ENCODE data around the gene FASN. TPM values are rescaled to one million over a fixed set of nuclear protein-coding genes. Genes with fewer than 3 reads are reported as not detected.

The FASN gene
- total RNA-seq, 4 donors from 2014 or later, result 30.3 to 63.6 (median 44.8) TPM

DNA sequence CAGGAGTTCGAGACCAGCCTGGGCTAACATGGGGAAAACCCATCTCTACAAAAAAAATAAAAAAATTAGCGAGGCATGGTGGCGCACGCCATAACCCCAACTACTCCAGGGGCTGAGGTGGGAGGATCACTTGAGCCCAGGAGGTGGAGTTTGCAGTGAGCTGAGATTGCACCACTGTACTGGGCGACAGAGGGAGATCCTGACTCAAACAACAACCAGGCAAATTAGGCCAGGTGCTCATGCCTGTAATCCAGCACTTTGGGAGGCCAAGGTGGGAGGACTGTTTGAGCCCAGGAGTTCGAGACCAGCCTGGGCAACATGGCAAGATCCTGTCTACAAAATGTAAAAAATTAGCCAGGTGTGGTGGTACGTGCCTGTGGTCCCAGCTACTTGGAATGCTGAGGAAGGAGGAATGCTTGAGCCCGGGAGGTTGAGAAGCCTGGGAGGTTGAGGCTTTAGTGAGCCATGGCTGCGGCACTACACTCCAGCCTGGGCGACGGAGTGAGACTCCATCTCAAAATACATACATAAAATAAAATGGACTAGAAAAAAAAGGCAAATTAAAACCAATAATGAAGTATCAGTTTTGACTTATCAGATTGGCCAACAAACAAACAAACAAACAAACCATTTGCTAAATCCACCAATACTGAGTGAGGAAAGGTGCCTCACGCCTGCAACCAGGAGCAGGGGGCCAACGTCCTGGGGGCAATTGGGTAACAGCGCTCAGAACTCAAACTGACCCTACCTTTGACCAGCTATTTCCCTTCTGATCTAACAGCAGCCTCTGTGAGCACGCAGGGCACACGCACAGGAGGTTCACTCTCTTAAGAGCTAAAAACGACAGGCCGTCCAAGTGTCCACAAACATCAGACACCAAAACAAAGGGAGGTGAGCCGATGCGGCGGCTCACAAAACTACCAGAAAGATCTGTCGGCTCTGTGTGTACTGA is 19.4 kb upstream of the FASN start:
- H3K9me3 ChIP-seq, result no peaks in the 10 kb centered on the region
- H3K27me3 ChIP-seq, result no peaks in the 10 kb centered on the region
- TF ChIP-seq POLR2A (IDR thresholded peaks at IDR 0.05; ENCODE audit: low read depth) (no peak), EP300 (IDR thresholded peaks at IDR 0.05) (no peak), CTCF (IDR thresholded peaks at IDR 0.05) (no peak), POLR2AphosphoS5 (IDR thresholded peaks at IDR 0.05) (no peak)
- no peak for DNase-seq (ENCODE audit: extremely low spot score)
- peaks cover 0 to 4% (median 0%) of the 10 kb centered on the region in 4 donors for H3K4me1 ChIP-seq
- 90% methylated on average over 22 of the region's 22 CpGs for WGBS
- intact Hi-C loops (cut with DNase I), result no loop called here
- H3K27ac ChIP-seq (replicated peaks in 1 of 4), result no peak overlapping the region
- no peak overlapping the region for H3K4me3 ChIP-seq
- peaks cover 0 to 37% (median 24%) of the 10 kb centered on the region in 4 donors for H3K36me3 ChIP-seq

- no peak overlapping the region for H3K4me3 ChIP-seq
- DNase-seq (ENCODE audit: extremely low spot score), result no peak
- peaks cover 0 to 4% (median 0%) of the 10 kb centered on the region in 4 donors for H3K4me1 ChIP-seq
- no peak overlapping the region for H3K27ac ChIP-seq (replicated peaks in 1 of 4)
- intact Hi-C loops (cut with DNase I), result no loop called here
- TF ChIP-seq EP300 (IDR thresholded peaks at IDR 0.05) (no peak), POLR2AphosphoS5 (IDR thresholded peaks at IDR 0.05) (no peak), POLR2A (IDR thresholded peaks at IDR 0.05; ENCODE audit: low read depth) (no peak), CTCF (IDR thresholded peaks at IDR 0.05) (no peak)
- H3K27me3 ChIP-seq, result no peaks in the 10 kb centered on the region
- 82% methylated on average over 6 of the region's 6 CpGs for WGBS
- peaks cover 0 to 39% (median 20%) of the 10 kb centered on the region in 4 donors for H3K36me3 ChIP-seq
- H3K9me3 ChIP-seq, result no peaks in the 10 kb centered on the region
Observed at GRCh38 chr17:82116246-82116645, 18.2 kb upstream of the FASN start.

DNA sequence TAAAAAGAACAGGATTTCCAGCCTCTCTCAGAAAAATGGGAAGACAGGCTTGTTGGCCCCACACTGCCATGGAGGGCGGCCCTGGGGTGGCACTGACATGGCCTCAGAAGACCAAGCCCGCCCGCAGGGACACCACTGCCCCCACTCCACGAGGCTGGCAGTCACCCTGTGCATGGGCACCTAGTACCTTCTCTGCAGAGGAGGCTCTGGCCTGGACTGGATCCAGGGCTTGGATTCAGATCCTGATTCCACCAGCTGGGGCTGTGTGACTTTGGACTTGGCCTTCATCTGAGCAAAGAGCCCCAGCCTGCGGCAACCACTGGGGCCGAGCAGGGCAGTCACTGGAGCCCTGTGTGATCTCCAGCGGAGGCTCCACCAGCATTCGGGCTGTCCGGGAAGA is 16.8 kb upstream of the FASN start:
- Histone ChIP-seq H3K9me3 (no peaks in the 10 kb centered on the region), H3K27me3 (no peaks in the 10 kb centered on the region), H3K4me3 (no peak overlapping the region), H3K4me1 (peaks cover 0 to 4% (median 0%) of the 10 kb centered on the region in 4 donors), H3K36me3 (peaks cover 0 to 39% (median 20%) of the 10 kb centered on the region in 4 donors), H3K27ac (replicated peaks in 1 of 4) (no peak overlapping the region)
- 89% methylated on average over 9 of the region's 9 CpGs for WGBS
- DNase-seq (ENCODE audit: extremely low spot score), result no peak
- intact Hi-C loops (cut with DNase I), result no loop called here
- no peak for TF ChIP-seq POLR2A (IDR thresholded peaks at IDR 0.05; ENCODE audit: low read depth)

DNA sequence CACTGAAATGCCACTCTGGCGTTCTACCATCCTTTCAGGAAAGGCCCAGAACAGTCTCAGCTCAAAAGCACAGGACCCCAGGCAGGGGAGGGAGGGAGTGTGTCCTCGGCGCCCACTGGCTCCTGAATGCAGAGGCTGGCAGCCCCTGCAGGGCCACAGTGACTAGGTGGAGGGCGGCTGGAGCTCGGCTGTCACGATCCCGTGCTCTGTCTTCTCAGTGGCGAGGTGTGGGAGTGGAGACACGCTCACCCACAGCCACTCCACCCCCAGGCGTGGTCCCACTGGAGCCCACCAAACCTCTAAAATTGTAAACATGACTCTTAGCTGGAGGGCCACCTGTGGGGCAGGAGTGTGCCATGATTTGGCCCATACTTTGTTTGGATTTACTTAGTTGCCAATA is 16.4 kb upstream of the FASN start:
- Histone ChIP-seq H3K27ac (replicated peaks in 1 of 4) (no peak overlapping the region), H3K4me1 (peaks cover 0 to 4% (median 0%) of the 10 kb centered on the region in 4 donors), H3K4me3 (no peak overlapping the region), H3K9me3 (no peaks in the 10 kb centered on the region), H3K27me3 (no peaks in the 10 kb centered on the region), H3K36me3 (peaks cover 0 to 39% (median 20%) of the 10 kb centered on the region in 4 donors)
- TF ChIP-seq EP300 (IDR thresholded peaks at IDR 0.05) (no peak), POLR2AphosphoS5 (IDR thresholded peaks at IDR 0.05) (no peak), CTCF (IDR thresholded peaks at IDR 0.05) (no peak), POLR2A (IDR thresholded peaks at IDR 0.05; ENCODE audit: low read depth) (no peak)
- intact Hi-C loops (cut with DNase I), result no loop called here
- no peak for DNase-seq (ENCODE audit: extremely low spot score)
- WGBS, result 96% methylated on average over 4 of the region's 10 CpGs

- DNase-seq (ENCODE audit: extremely low spot score), result no peak
- TF ChIP-seq EP300 (IDR thresholded peaks at IDR 0.05) (no peak), CTCF (IDR thresholded peaks at IDR 0.05) (no peak), POLR2AphosphoS5 (IDR thresholded peaks at IDR 0.05) (no peak), POLR2A (IDR thresholded peaks at IDR 0.05; ENCODE audit: low read depth) (no peak)
- intact Hi-C loops (cut with DNase I), result no loop called here
- Histone ChIP-seq H3K27ac (replicated peaks in 1 of 4) (no peak overlapping the region), H3K27me3 (no peaks in the 10 kb centered on the region), H3K4me1 (peaks cover 0 to 4% (median 0%) of the 10 kb centered on the region in 4 donors), H3K36me3 (peaks cover 0 to 39% (median 20%) of the 10 kb centered on the region in 4 donors), H3K9me3 (no peaks in the 10 kb centered on the region), H3K4me3 (no peak overlapping the region)
- WGBS, result 86% methylated on average over 13 of the region's 13 CpGs
Observed at GRCh38 chr17:82113941-82114340, 15.9 kb upstream of the FASN start.
